Activated CD4-positive, alpha-beta T cell treated with anti-CD3 and anti-CD28 coated beads, Interleukin-2, amount 50 U/mL, for 48 hours (primary cell): ENCODE measurements around the gene DEFB128.
"Not testable (repeated sequence)": the region's sequence is repeated elsewhere in the genome, so short reads cannot be mapped to it uniquely, and the experiment has no call there.

Source experiments
- DNase-seq, 2 experiments: peaks; one replicate each; pipeline ENCODE4 v3.0.0-alpha.2; 2020

The DEFB128 gene

DNA sequence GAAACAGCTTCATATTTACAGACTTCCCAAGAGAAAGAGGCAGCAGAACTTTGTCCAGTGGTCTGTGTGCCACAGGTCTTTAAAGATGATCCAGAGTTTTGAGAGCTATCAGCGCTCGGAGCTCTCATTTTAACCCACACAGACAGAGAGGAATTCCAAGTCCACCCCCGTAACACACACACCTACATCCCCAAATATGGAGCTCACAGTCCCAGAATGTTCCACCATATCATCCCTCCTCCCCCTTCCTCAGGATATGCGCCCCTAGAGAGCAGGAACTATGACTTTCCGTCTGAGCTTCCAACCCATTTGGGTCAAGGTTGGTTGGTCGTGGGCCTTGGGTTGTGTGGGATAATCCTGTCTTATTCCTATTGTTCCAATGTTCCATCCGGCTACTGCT, at the start of gene DEFB128:
Gene DEFB128, minus strand, starts transcription at position 101 of the 400 bp plus-strand sequence. Its CDS starts 88 bp downstream, at position 13.
- no peak for DNase-seq

DNA sequence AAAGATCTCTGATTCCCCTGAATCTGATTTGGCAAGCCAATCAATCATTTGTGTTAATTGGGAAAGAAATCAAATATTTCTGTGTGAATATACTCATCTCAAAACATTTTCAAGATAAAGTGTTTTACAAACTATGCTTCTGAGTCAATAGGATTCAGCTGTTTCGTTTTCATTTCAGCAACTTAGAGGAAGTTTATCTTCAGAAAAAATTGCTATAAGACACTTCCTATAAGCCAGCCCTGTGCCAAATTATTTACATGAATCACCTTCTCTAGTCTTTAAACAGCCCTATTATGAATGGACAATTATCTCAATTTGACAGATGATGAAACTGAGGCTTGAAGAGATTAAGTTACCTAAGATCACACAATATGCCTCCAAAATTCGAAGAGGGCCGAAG, 48.4 kb upstream of the DEFB128 start:
- no peak for DNase-seq

DNA sequence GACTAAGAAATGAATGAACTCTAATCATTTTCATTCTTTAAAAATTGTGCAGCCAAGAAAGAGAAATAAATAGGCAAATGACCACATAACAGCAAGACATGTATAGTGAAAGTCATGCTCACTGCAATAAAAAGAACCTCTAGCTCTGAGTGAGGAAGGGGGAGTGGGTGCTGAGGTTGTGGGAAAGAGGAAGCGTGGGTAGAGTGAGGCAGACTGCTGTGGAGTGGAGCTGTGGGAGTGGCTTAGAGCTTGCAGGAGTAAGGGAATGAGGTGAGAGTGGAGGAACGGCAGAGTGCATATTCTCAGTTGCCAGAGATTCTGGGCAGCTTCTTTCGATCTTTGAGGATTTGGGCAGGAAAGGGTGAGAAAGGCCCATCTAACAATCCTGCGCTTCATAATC, 48.0 kb upstream of the DEFB128 start:
- peak; percentile 34 to 52 for DNase-seq

DNA sequence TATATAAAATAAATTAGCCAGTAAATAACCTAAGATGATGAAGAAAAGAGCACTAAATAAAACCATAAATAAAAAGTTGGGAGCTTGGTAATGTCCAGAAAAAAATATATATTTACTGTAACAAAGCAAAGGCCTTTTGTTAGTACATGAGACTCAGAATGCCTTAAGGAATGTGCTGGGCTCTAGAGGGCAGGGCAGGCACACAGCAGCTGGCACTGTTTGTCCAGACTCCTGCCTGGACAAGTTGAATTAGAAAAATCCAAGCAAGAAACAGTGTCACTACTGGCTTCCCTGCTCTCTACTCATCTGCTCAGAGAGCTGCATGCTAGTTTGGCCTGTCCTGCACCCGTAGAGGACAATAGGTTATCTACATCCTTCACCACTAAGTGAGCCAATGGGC, 46.4 kb upstream of the DEFB128 start:
- no peak for DNase-seq

DNA sequence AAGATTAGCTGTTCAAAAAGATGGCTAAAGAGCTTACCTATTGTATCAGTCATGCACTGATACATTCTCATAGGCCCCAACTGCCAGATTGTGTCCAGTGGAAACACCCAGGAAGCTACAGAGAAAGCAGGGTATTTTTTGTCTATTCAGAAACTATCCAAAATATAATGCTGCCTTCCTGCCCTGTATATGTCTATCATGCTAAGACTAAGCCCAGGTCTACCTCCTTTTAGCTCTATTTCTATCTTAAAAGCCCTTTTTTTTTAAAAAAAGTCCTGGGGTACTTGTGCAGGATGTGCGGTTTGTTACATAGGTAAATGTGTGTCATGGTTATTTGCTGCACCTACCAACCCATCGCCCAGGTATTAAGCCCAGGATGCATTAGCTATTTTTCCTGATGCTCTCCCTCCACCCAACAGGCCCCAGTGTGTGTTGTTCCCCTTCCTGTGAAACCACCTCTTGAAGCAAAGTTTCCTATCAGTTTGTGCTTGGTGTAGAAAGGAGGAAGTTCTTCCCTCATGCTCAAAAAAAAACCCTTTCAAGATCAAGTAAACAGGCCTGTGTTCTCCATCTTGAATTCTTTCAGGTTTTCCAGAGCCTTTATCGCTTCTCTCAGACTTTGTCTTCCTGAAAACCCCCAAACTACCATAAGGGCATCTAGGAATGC, 38.1 kb upstream of the DEFB128 start:
- DNase-seq: no peak

DNA sequence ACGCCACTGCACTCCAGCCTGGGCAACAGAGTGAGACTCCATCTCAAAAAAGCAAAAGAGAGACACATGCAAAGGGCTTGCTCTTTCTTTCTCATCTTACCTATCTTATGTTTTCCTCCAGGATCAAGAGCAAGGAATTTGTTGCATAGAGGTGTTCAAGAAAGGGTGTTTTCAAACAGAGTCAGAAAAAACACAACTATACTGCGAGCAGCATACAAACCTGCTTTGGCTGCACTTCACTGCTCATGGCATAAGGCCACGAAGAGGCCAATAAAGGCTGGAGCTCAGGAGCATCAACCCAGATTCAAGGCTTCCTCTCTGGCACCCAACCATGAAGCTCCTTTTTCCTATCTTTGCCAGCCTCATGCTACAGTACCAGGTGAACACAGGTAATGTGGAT, 37.4 kb upstream of the DEFB128 start, which contains the start of gene DEFB129:
Gene DEFB129, plus strand, starts transcription at position 301 of the 400 bp plus-strand sequence. Its CDS starts 31 bp downstream, at position 332.
- no peak for DNase-seq

DNA sequence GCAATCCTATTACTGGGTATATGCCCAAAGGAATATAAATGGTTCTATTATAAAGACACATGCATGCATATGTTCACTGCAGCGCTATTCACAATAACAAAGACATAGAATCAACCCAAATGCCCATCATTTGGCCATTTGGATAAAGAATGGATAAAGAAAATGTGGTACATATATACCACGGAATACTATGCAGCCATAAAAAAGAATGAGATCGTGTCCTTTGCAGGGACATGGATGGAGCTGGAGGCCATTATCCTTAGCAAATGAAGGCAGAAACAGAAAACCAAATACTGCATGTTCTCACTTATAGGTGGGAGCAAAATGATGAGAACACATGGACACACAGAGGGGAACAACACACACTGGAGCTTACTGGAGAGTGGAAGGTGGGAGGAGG, 36.4 kb upstream of the DEFB128 start:
- DNase-seq: not testable (repeated sequence)

DNA sequence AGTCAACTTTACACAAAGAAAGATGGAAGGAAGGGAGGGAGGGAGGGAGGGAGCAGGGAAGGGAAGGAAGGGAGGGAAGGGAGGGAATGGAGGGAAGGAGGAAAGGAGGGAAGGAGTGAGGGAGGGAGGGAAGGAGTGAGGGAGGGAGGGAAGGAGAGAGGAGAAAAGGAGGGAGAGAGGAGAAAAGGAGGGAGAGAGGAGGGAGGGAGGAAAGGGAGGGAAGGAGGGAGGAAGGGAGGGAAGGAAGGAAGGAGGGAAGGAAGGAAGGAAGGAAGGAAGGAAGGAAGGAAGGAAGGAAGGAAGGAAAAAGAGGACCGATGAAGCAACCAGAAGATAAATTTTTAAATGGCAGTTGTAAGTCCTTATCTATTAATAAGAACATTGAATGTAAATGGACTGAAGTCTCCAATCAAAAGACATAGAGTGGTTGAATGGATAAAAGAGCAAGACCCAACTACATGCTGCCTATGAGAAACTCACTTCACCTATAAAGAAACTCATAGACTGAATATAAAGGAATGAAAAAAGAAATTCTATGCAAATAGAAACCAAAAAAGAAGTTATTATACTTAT, 31.8 kb upstream of the DEFB128 start:
- no peak for DNase-seq

DNA sequence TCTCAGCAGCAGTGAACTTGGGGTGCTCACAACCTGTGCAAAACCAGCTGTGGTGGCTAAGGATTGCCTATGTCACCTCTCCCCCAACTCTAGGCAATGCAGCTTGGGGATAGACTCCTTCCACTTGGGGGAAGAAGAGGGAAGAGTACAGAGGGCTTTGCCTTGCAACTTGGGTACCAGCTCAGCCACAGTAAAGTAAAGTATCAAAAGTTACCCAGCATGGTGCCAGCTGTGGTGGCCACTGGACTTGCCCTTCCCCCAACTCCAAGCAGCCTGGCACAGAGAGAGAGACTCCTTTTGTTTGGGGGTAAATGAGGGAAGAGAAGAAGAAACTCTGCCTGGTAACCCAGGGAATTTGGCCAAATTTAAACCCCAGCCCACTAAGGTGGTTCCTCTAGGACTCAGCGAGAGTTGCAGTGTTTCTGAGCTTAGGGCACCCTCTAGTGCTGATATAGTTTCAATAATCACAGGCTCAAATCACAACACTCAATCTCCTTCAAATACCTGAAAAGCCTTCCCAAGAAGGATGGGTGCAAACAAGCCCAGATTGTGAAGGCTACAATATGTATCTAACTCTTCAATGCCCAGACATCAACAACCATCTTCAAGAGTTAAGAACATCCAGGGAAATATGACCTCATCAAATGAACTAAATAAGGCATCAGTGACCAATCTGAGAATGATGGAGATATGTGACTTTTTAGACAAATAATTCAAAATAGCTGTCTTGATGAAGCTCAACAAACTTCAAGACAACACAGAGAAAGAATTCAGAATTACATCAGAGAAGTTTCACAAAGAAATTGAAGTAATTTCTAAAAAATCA, 30.0 kb upstream of the DEFB128 start:
- no peak for DNase-seq

DNA sequence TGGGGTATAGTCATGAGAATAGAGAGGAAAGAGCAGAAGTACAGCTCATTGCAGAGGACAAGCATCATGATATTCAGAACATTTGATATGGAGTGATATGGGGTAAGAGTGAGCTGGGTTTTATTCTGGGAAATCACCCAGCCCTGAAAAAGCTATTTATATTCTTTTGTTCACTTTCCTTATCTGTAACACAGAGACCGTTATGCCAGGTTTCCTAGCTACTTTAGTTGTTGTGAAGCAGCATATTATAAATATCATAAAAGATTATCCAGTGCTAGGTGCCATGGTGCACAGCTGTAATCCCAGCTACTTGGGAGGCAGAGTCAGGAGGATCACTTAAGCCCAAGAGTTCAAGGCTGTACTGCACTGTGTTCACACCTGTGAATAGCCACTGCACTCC, 27.8 kb upstream of the DEFB128 start:
- DNase-seq: no peak

DNA sequence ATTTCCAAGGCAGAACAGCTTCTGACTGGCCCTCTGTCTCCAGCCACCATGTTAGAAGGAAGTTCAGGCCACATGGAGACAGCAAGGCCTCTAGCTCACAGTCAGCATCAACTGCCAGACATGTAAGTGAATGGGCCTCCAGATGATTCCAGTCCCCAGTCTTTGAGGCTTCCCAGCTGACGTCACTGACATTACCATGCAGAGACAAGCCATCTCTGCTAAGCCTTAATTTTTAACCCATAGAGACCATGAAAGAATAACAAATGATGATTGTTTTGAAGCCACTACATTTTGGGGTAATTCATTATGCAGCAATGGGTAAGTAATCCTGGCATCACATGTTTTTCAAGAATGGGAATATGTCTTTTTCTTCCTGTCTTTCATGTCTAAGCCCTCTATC, 26.3 kb upstream of the DEFB128 start:
- no peak for DNase-seq

DNA sequence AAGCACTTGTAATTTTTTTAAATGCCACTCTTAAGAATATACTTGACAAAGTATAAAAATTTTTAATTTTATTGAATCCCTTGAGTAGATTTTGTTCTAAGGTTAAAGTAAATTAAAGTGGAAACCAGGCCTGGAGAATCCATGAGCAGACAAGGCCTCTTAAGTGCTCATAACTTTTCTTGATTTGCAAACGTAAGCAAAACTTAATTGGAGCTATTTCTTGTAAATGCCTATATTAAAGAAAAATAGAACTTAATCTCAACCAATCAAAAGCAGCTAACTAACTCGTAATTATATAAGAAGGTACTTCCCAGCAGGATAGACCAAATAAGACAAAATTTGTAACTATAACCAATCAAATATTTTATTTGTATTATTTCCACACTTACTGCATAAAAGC, 24.9 kb upstream of the DEFB128 start:
- no peak for DNase-seq

DNA sequence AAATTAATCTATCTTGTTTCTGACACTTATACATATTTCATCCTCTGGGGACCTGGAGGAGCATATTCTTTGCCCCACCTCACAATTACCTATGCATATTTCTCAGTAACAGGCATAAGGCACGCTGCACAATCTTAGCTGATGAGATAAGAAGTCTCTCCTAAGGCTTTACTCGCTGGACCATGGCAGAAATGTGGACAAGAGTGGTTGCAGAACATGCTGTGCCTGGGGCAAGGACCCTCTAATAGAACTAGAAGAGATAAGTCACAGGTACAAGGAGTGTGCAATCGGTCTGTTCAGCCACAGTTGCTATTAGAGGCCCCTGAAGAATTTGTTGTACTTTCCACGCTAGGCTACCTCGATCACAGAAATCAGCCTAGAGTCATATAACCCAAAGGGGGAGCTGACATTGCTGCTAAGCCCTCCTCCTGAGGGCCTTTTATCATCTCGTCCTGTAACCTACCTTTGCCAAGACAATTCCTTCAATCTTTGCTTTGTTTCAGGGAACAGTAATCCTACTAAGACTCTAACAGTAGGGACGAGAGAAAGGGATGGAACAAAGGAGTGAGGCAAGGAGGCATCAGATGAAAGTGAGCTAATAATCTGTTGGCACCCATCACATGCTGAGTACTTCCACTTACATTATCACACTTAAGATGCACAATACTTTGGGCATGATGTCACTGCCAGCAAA, 21.4 kb upstream of the DEFB128 start:
- DNase-seq: no peak

DNA sequence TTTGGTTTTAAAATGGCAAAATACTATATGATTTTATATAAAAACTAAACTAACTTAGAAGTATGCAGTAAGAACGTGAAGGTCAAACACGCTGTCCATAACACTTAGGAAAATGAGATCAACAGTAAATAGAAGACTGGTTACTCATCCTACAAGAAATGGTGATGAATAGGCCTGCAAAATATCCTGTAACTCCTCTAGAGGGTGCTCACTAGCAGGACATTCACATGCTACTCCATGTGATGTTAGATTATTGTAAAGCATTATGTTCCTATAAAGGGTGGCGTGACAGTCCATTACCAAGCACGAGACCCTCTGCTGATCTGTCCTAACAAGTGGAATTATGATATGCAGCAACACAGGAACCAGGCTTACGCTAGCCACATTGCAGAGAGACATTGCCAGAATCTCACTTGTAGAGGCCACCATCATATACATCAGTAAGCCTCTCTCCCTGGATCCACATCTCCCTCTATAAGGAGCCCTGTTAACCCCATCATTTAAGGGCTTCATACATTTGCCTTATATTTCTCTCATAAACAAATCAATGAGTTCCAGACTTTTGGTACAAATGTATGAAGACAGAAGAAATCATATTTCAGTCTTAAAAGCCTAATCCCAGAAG, 19.5 kb upstream of the DEFB128 start:
- DNase-seq: no peak

DNA sequence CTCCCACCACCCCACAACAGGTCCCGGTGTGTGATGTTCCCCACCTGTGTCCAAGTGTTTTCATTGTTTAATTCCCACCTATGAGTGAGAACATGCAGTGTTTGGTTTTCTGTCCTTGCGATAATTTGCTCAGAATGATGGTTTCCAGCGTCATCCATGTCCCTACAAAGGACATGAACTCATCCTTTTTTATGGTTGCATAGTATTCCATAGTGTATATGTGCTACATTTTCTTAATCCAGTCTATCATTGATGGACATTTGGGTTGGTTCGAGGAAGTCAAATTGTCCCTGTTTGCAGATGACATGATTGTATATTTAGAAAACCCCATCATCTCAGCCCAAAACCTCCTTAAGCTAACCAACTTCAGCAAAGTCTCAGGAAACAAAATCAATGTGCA, 14.1 kb upstream of the DEFB128 start:
- not testable (repeated sequence) for DNase-seq

DNA sequence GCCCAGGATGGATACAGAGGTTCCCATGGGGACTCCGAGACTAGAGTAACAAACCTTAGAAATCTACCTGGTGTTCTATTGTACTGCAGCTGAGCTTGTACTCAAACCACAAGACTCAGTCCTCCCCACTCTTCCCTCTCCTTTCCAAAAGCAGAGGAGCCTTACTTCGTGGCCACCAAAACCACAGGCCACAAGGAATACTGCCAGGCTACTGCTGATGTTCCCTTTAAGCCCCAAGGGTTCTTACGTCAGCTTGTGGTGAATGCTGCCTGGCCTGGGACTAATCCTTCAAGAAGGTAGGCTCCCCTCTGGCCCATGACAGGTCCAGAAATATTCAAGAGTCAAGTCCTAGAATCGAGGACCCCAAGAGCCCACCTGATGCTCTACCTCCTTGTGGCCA, 10.5 kb upstream of the DEFB128 start:
- no peak for DNase-seq

DNA sequence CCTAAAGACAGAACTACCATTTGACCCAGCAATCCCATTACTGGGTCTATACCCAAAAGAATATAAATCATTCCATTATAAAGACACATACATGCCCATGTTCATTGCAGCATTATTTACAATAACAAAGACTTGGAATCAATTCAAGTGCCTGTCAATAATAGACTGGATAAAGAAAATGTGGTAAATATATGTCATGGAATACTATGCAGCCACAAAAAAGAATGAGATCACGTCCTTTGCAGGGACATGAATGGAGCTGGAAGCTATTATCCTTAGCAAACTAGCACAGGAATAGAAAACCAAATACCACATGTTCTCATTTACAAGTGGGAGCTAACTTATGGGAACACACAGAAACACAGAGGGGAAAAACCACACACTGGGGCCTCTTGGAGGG, 8.7 kb upstream of the DEFB128 start:
- DNase-seq: no peak

DNA sequence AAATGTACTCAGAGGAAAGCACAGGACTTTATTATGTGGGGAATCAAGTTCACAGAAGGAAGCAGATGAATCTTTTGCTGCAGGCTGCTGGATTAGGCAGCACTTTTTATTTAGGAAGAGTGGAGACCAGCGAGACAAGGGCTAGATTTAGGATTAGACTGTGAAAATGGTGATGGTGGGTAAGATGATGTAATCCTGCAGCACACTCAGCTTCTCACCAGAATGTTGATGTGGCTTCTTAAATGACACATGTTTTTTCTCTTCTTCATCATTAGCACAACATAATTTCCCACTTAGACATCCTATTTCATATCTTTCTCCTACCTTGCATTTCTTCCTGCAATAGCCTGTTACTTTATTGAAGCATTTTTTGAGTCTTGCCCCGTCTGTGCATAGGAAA, 1.8 kb downstream of the DEFB128 start:
- DNase-seq: no peak

DNA sequence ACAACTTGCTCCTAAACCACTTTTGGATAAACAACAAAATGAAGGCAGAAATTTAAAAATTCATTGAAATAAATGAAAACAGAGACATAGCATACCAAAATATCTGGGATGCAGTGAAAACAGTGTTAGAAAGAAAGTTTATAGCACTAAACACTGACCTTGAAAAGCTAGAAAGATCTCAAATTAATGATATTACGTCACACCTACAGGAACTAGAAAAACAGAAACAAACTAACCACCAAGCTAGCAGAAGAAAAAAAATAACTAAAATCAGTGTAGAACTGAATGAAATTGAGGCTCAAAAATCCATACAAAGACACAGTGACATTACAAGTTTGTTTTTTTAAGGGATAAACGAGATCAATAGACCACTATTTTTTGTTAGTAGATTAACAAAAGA, 5.2 kb downstream of the DEFB128 start:
- no peak for DNase-seq

DNA sequence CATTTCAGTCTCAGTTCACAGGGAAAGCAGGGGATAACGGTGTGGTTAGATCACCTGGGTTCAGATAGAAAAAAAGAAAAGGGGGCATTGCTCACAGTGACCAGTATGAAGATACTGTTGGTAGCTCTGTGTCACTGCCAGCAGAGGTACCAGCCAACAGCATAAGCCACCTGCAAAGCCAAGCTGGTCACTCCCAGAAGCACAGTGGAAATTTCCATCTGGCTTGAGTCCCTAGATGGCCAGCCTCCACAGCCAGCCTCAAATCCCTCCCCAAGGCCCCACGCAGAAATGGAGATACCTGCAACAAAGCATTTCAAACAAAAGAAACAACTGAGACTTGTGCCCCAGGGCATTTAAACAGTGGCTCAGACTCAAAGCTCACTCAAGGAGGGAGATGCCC, 20.6 kb downstream of the DEFB128 start:
- DNase-seq: no peak

DNA sequence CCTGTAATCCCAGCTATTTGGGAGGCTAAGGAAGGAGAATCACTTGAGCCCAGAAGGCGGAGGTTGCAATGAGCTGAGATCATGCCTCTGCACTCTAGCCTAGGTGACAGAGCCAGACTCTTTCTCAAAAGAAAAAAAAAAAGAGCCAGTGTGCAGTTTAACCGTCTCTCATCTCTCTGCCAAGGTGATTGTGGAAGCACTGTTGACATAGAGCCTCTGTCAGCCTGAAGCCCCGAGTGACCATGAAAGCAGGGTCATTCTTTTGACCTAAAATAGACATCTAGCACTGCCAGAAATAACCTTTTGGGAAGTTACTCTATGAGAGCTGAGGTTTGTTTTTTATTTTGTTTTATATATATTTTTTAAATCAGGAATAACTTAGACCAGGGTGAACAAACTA, 24.9 kb downstream of the DEFB128 start:
- no peak for DNase-seq

DNA sequence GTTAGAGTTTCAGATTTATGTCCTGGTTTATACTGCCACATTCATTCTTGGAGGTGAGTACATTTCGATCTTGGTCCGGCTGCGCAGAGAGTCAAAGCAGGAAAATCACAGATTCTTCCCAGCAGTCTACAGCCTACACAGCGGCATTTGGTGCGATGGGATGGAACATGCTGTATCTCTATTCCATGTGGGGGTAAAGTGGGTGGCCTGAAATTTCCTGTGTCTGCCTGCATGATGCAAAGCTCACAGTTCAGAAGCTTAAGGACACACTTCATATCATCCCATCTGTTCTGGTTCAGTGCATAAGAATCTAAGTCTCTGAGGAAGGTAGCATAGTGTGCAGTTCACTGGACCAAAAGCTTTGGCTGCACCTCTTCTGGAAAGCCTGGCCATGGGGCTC, 32.4 kb downstream of the DEFB128 start, which contains the start of gene DEFB127:
Gene DEFB127, plus strand, starts transcription at position 301 of the 400 bp plus-strand sequence. Its CDS starts 91 bp downstream, at position 392.
- DNase-seq: no peak

DNA sequence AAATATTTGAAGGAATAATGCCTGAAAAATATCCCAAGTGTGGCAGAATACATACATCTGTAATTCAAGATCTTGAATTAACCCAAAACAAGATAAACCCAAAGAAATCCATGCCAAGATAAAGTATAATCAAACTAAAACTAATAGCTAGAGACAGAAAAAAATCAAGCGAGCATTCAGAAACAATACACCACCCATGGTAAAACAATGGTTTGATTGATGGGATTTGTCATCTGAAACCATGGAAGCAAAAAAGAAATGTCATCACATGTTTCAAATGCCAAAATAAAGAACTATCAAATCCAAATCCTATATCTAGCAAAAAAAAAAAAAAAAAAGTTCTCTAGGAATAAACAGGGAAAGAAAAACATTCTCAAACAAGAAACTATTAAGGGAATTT, 37.4 kb downstream of the DEFB128 start:
- no peak for DNase-seq
